ENCODE data around the gene DHX8.

GRCh38 chr17:43528319-43528987, 44.7 kb downstream of the DHX8 start:
- TF ChIP-seq SIN3A (conservative IDR thresholded peaks at IDR 0.05 in 1 of 2, IDR thresholded peaks at IDR 0.05 in 1 of 2; ENCODE audit: low read depth in 1 of 2, low read length in 2 of 2) (no peak), CTCF (IDR thresholded peaks at IDR 0.05; ENCODE audit: control extremely low read depth in 1 of 3, insufficient read depth in 1 of 3, low read depth in 1 of 3, low read length in 3 of 3) (no peak), POLR2A (IDR thresholded peaks at IDR 0.05; ENCODE audit: control extremely low read depth in 1 of 2, low read depth in 2 of 2, low read length in 2 of 2) (no peak), JUND (IDR thresholded peaks at IDR 0.05; ENCODE audit: low read length) (no peak), RFX5 (IDR thresholded peaks at IDR 0.05; ENCODE audit: borderline replicate concordance, low read depth, low read length) (no peak), POLR2AphosphoS5 (IDR thresholded peaks at IDR 0.05; ENCODE audit: low read depth, low read length) (no peak; the same call in 1 of the 2 replicates), BACH1 (IDR thresholded peaks at IDR 0.05; ENCODE audit: low read length) (no peak), EP300 (IDR thresholded peaks at IDR 0.05; ENCODE audit: borderline replicate concordance in 1 of 2, low read depth in 2 of 2, low read length in 2 of 2) (no peak), TEAD4 (IDR thresholded peaks at IDR 0.05; ENCODE audit: low read depth, low read length) (no peak), JUN (IDR thresholded peaks at IDR 0.05; ENCODE audit: low read depth, low read length) (no peak), YY1 (IDR thresholded peaks at IDR 0.05; ENCODE audit: low read depth, low read length) (no peak)

All from H1 (cell line).